ENCODE measurements around the gene RCOR3. TPM values are rescaled to one million over a fixed set of nuclear protein-coding genes. Genes with fewer than 3 reads are reported as not detected.
"Not testable (repeated sequence)": the region's sequence is repeated elsewhere in the genome, so short reads cannot be mapped to it uniquely, and the experiment has no call there.

The RCOR3 gene
- total and polyA plus RNA-seq, 2 of the 8 experiments (the other 6 are each of a cell fraction or from before 2014, with no cell fraction given), result 21.4 to 36.3 TPM

- CTCF ChIA-PET (ENCODE audit: partially characterized antibody); H4K20me1 ChIP-seq (replicated peaks in 1 of 2; ENCODE audit: control insufficient read depth in 1 of 2, insufficient read depth in 2 of 2, low read length in 2 of 2): not testable (repeated sequence)
Measured at GRCh38 chr1:211240567-211240966, 18.6 kb upstream of the RCOR3 start.

More at GRCh38 chr1:211240567-211240966, 18.6 kb upstream of the RCOR3 start:
- H3K27me3 ChIP-seq (replicated peaks in 1 of 4; ENCODE audit: control insufficient read depth in 3 of 4, extremely low read depth in 1 of 4, insufficient read depth in 3 of 4, low read length in 3 of 4); H3K79me2 ChIP-seq (ENCODE audit: control insufficient read depth in 1 of 2, insufficient read depth in 2 of 2, low read length in 2 of 2); H3K36me3 ChIP-seq (ENCODE audit: control insufficient read depth in 2 of 4, insufficient read depth in 4 of 4, low read length in 3 of 4); H3K9ac ChIP-seq (replicated peaks in 1 of 4; ENCODE audit: extremely low read depth in 1 of 4, low read depth in 3 of 4, low read length in 3 of 4); H3K23me2 ChIP-seq (ENCODE audit: low read depth, low read length); H2BK120ac ChIP-seq (replicated peaks; ENCODE audit: low read depth, low read length); H3K9me3 ChIP-seq (ENCODE audit: insufficient read depth in 2 of 2, low read depth in 1 of 2, low read length in 1 of 2); H3K4ac ChIP-seq (replicated peaks; ENCODE audit: insufficient read length, low read depth, low read length); H3K18ac ChIP-seq (ENCODE audit: extremely low read depth, low read length); H3K23ac ChIP-seq (ENCODE audit: insufficient read length); H2BK5ac ChIP-seq (ENCODE audit: low read depth, low read length); FAIRE-seq; H4K8ac ChIP-seq (ENCODE audit: extremely low read depth, insufficient read depth, low read length); H3K27ac ChIP-seq (ENCODE audit: low read depth, low read length); H3K4me3 ChIP-seq (ENCODE audit: extremely low read depth in 1 of 4, insufficient read depth in 2 of 4, low read depth in 3 of 4, low read length in 4 of 4); H2BK15ac ChIP-seq (ENCODE audit: low read length); DNase-seq (ENCODE audit: low read depth in 1 of 2, low spot score in 2 of 2); H3K4me1 ChIP-seq (replicated peaks in 1 of 4; ENCODE audit: control insufficient read depth in 3 of 4, insufficient read depth in 4 of 4, low read length in 3 of 4); H3K79me1 ChIP-seq (ENCODE audit: low read depth, low read length); H3K4me2 ChIP-seq (ENCODE audit: insufficient read depth in 1 of 2, low read depth in 2 of 2, low read length in 2 of 2); H2BK12ac ChIP-seq (ENCODE audit: low read depth, low read length); H3K56ac ChIP-seq (replicated peaks; ENCODE audit: insufficient read length, low read depth, low read length); H4K91ac ChIP-seq (replicated peaks; ENCODE audit: insufficient read length, low read length); H3K14ac ChIP-seq (ENCODE audit: insufficient read length); H2BK20ac ChIP-seq (ENCODE audit: low read length); H2AFZ ChIP-seq (ENCODE audit: low read length); H4K5ac ChIP-seq (ENCODE audit: insufficient read length, low read depth, low read length); H2AK5ac ChIP-seq (ENCODE audit: low read depth, low read length): not testable (repeated sequence)
- POLR2A ChIA-PET (ENCODE audit: partially characterized antibody), result interaction anchor here (1.0 kb wide), 1 partner anchor 18 kb away, joined by 3 read pairs; no protein-coding TSS in a partner anchor
- 94% methylated on average over 8 of the region's 8 CpGs; no CpG with 5 or more reads in 1 of the 2 experiments for WGBS, 2 experiments (ENCODE audit: extremely low coverage in 1 of 2, insufficient coverage in 1 of 2, insufficient read length in 1 of 2, insufficient replicate concordance in 2 of 2, low coverage in 1 of 2, low lambda C conversion rate in 2 of 2, missing lambda C conversion rate in 1 of 2)
